Vagina (tissue), 2 donors: ENCODE results near the gene WDFY2. TPM values are rescaled to one million over a fixed set of nuclear protein-coding genes. Genes with fewer than 3 reads are reported as not detected.

ENCODE experiments used
- DNase-seq, 2 donors: peaks; one replicate each; pipeline ENCODE4 v3.0.0-alpha.2; 2017; ENCODE audit errors: extremely low spot score in 2 of 2
- H3K27ac ChIP-seq: fragments of 200-600 bp; sonication (generic); one replicate; pipeline ENCODE4 v1.5.1; 2019
- H3K27me3 ChIP-seq: fragments of 200-600 bp; sonication (generic); one replicate; pipeline ENCODE4 v1.5.1; 2019
- H3K36me3 ChIP-seq, 2 donors: fragments of 200-600 bp; sonication (generic); one replicate each; pipeline ENCODE4 v1.5.1; 2017 to 2019
- H3K4me1 ChIP-seq: fragments of 200-600 bp; sonication (generic); one replicate; pipeline ENCODE4 v1.5.1; 2019
- H3K4me3 ChIP-seq, 2 donors: fragments of 200-600 bp; sonication (generic); 1 replicate in 1 of 2; 2 replicates in 1 of 2; pipeline ENCODE4 v1.5.1; 2016 to 2019
- H3K9me3 ChIP-seq: fragments of 200-600 bp; sonication (generic); one replicate; pipeline ENCODE4 v1.5.1; 2019
- POLR2A ChIP-seq, 2 donors: fragments of 450-650 bp; IDR thresholded peaks; one replicate each; pipeline ENCODE4 v1.6.1; 2017; ENCODE audit warnings: antibody characterized with exemption in 2 of 2, mild to moderate bottlenecking in 2 of 2, moderate library complexity in 2 of 2
- POLR2AphosphoS5 ChIP-seq, 2 donors: sonication (generic); formaldehyde crosslinking; IDR thresholded peaks; one replicate each; pipeline ENCODE4 v1.9.0; 2017; ENCODE audit warnings: antibody characterized with exemption in 2 of 2, mild to moderate bottlenecking in 2 of 2, low read depth in 1 of 2; ENCODE audit not compliant: insufficient read depth in 1 of 2
- intact Hi-C: fragments of 100-400 bp; cut with DNase I; formaldehyde crosslinking; loops from one replicate; pipeline ENCODE4 v1.15.1; 2023
- total RNA-seq: library from RNA; depleted of rRNA; stranded (reverse); fragments of >200 nt; gene quantifications from one replicate; pipeline ENCODE4 v1.2.3, GENCODE V29; 2016
- TF ChIP-seq, protein P1 (sequence below), 3 experiments: fragments of 450-650 bp in 2 of 3; fragments of 200-600 bp in 1 of 3; sonication (generic) in 1 of 3; IDR thresholded peaks; one replicate each; pipeline ENCODE4 v1.5.1; 2017 to 2019; ENCODE audit warnings: antibody characterized with exemption in 3 of 3, mild to moderate bottlenecking in 2 of 3, moderate library complexity in 2 of 3

The WDFY2 gene
- total RNA-seq, 1 donor from 2014 or later, result 26.3 TPM

DNA sequence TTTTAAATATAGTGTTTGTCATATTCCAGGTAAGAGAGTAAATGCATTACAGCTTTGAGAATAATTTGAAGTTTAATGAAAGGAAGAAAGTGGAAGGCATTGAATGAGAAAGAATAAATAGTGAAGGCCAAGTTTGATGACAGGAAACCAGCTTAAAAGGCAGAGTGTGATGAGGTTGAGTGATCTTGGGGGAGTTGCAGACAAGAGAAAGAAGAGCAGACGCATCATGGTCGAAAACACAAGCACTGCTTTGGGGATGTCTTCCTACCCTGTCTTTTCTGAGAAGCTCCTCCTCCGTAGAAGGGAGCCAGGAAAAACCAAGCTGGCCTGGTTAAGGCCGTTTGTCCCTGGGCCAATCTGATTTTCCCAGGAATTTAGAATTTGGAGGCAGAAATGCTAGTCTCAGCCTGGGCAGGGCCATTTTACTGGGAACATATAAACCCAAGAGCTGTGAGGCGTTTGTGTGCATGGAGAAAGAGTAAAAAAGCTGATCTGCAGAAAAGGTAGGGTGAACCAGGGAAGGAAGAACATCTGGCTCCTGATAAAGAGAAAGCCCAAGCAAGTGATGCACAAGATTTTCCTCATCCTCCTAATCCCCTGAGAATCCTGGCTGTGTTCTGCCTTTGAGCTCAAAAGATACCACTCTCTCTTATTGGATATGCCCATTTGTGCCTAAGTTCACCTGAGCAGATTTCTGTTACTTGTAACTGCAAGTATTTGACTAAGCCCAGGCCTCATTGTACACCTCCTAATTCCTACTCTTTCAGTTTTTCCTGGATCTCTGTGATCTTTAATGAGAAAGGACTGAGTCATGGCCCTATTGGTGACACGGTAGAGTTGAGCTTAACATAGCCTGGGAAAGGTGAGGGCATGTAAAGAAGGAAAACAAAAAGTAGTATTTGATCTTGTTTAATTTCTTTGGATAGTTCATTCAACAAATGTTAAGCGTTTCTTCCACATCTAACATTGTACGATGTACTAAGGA is 80.0 kb downstream of the WDFY2 start:
- Histone ChIP-seq H3K4me3 (no peak overlapping the region), H3K9me3 (no peaks in the 10 kb centered on the region), H3K27ac (peak overlapping the region; percentile 54), H3K4me1 (peaks cover 38% of the 10 kb centered on the region), H3K36me3 (no peaks in the 10 kb centered on the region), H3K27me3 (no peaks in the 10 kb centered on the region)
- TF ChIP-seq POLR2AphosphoS5 (IDR thresholded peaks at IDR 0.05; ENCODE audit: insufficient read depth in 1 of 2, low read depth in 1 of 2) (no peak), POLR2A (IDR thresholded peaks at IDR 0.05) (no peak)
- TF ChIP-seq, protein P1, sequence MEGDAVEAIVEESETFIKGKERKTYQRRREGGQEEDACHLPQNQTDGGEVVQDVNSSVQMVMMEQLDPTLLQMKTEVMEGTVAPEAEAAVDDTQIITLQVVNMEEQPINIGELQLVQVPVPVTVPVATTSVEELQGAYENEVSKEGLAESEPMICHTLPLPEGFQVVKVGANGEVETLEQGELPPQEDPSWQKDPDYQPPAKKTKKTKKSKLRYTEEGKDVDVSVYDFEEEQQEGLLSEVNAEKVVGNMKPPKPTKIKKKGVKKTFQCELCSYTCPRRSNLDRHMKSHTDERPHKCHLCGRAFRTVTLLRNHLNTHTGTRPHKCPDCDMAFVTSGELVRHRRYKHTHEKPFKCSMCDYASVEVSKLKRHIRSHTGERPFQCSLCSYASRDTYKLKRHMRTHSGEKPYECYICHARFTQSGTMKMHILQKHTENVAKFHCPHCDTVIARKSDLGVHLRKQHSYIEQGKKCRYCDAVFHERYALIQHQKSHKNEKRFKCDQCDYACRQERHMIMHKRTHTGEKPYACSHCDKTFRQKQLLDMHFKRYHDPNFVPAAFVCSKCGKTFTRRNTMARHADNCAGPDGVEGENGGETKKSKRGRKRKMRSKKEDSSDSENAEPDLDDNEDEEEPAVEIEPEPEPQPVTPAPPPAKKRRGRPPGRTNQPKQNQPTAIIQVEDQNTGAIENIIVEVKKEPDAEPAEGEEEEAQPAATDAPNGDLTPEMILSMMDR (IDR thresholded peaks at IDR 0.05), result no peak
- intact Hi-C loops, result no loop called here
- DNase-seq, result no peak

DNA sequence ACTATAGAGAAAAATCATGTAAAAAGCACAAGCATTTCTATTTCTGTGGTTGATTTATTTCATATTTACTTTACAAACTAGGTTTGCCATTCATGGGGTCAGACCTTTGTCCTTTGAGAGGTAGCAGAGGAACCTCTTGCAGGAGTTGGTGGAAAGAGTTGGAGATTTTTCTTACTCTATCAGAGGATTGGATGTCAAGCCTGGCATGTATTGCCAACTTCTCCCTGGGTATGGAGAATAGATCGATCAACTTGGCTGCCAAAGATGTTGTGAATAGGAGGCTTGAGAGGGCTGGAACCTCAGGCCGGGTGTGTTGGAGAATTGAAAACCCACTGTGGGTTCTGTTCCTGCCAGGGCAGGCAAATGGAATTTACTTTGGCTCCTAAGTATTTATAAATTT is 81.2 kb downstream of the WDFY2 start:
- peaks cover 45% of the 10 kb centered on the region for H3K4me1 ChIP-seq
- H3K9me3 ChIP-seq, result no peaks in the 10 kb centered on the region
- TF ChIP-seq, protein P1 (IDR thresholded peaks at IDR 0.05), result no peak
- H3K36me3 ChIP-seq, result no peaks in the 10 kb centered on the region
- no peaks in the 10 kb centered on the region for H3K27me3 ChIP-seq
- H3K4me3 ChIP-seq, result no peak overlapping the region
- DNase-seq, result no peak
- H3K27ac ChIP-seq, result peak overlapping the region; percentile 54
- intact Hi-C loops, result no loop called here

DNA sequence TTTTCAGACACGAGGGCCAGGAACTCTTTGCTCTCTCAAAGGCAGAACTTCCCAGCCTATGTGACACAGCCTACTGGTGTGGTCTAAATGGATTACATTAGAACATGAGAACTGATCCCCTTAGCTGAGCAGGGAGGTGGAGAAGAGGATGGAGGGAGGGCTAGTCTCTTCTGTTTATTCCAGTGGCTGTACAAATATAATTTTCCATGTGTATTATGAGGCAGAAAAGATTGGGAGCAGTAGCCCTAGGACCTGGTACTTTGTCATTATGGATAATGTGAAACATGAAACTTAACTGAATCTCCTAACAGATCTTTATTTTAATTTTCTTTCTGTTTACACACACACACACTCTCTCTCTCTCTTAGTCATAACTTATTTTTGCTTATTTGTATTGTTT is 82.1 kb downstream of the WDFY2 start:
- H3K27ac ChIP-seq, result no peak overlapping the region

DNA sequence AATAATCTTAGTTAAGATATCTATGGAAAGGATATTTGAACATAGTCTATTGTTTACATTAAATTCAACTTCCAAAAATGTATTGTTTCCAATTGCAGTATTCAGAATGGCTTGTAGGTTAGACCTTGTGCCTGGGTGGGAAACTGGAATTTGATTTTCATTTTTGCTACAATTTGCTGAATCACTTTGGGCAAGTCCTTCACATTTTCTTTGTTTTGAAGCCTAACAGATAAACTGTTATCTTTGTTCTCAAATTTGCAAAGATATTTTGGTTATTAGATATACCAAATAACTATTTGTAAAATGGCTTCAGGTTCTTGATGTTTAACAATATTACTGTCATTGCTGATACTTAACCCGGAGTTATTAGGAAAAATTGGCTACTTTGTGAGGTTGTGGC is 82.6 kb downstream of the WDFY2 start:
- Histone ChIP-seq H3K27ac (no peak overlapping the region), H3K4me3 (no peak overlapping the region), H3K9me3 (no peaks in the 10 kb centered on the region), H3K27me3 (no peaks in the 10 kb centered on the region), H3K4me1 (peaks cover 45% of the 10 kb centered on the region), H3K36me3 (no peaks in the 10 kb centered on the region)
- no peak for TF ChIP-seq POLR2A (IDR thresholded peaks at IDR 0.05)
- TF ChIP-seq, protein P1 (IDR thresholded peaks at IDR 0.05), result no peak
- no peak for TF ChIP-seq POLR2AphosphoS5 (IDR thresholded peaks at IDR 0.05; ENCODE audit: insufficient read depth in 1 of 2, low read depth in 1 of 2)
- intact Hi-C loops, result no loop called here
- DNase-seq, result no peak

More for the DNA sequence above, 82.1 kb downstream of the WDFY2 start:
- Histone ChIP-seq H3K36me3 (no peaks in the 10 kb centered on the region), H3K4me3 (no peak overlapping the region), H3K4me1 (peaks cover 45% of the 10 kb centered on the region), H3K27me3 (no peaks in the 10 kb centered on the region), H3K9me3 (no peaks in the 10 kb centered on the region)
- intact Hi-C loops, result no loop called here
- TF ChIP-seq POLR2A (IDR thresholded peaks at IDR 0.05), result no peak
- TF ChIP-seq, protein P1 (IDR thresholded peaks at IDR 0.05), result no peak
- TF ChIP-seq POLR2AphosphoS5 (IDR thresholded peaks at IDR 0.05; ENCODE audit: insufficient read depth in 1 of 2, low read depth in 1 of 2), result no peak
- no peak for DNase-seq

DNA sequence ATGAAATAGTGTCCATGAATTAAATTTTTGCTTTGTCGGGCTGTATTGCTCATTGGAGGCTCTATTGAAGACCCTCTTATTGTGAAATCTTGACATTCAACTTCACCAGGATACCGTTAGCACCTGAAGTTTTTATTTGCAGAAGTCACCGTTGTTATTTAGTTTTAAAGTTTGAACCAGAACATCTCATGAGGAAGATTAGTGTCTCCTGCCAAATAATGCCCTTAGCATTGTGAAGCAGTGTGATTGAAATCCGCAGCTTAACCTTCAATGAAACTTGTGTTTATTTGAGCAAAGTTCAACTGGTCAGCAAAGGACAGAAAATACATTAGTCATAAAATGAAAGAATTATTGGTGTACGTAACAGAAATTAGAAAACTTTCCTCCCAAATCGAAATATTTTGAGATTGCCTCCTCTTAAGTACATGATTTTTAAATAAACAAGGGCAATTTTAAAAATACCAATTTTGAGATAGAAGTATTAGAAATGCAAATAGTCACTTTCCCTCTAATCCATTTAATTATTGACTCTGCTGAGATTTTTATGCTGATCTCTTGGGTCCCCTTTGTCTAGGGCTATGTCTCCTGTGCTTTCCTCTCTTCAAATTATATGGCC is 84.4 kb downstream of the WDFY2 start:
- H3K9me3 ChIP-seq, result no peaks in the 10 kb centered on the region
- H3K27me3 ChIP-seq, result no peaks in the 10 kb centered on the region
- intact Hi-C loops, result no loop called here
- peaks cover 48% of the 10 kb centered on the region for H3K4me1 ChIP-seq
- no peak overlapping the region for H3K27ac ChIP-seq
- no peak overlapping the region for H3K4me3 ChIP-seq
- TF ChIP-seq POLR2A (IDR thresholded peaks at IDR 0.05) (no peak), POLR2AphosphoS5 (IDR thresholded peaks at IDR 0.05; ENCODE audit: insufficient read depth in 1 of 2, low read depth in 1 of 2) (no peak)
- TF ChIP-seq, protein P1 (IDR thresholded peaks at IDR 0.05), result no peak
- no peaks in the 10 kb centered on the region for H3K36me3 ChIP-seq
- no peak for DNase-seq
